ENCODE results near the gene PRPF18.
"Not testable (repeated sequence)": the region's sequence is repeated elsewhere in the genome, so short reads cannot be mapped to it uniquely, and the experiment has no call there.

The PRPF18 gene, protein sequence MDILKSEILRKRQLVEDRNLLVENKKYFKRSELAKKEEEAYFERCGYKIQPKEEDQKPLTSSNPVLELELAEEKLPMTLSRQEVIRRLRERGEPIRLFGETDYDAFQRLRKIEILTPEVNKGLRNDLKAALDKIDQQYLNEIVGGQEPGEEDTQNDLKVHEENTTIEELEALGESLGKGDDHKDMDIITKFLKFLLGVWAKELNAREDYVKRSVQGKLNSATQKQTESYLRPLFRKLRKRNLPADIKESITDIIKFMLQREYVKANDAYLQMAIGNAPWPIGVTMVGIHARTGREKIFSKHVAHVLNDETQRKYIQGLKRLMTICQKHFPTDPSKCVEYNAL

GRCh38 chr10:13586676-13587355 lies at the start of gene PRPF18:
TSS of gene PRPF18 (plus strand) at chr10:13586965. CDS start at chr10:13587087, 122 bp downstream.
- peak; percentile 93 for DNase-seq

DNA sequence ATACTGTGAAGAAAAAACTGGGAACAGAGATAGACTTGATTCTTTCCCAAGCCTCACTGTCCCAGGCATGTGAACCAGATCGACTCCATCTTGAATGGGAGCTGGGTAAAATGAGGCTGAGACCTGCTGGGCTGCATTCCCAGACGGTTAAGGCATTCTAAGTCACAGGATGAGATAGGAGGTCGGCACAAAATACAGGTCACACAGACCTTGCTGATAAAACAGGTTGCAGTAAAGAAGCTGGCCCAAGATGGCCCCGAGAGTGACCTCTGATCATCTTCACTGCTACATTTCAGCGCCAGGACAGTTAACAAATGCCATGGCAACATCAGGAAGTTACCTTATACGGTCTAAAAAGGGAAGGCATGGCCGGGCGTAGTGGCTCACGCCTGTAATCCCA lies 48.8 kb upstream of the PRPF18 start:
- not testable (repeated sequence) for DNase-seq

- no peak for DNase-seq
Measured at GRCh38 chr10:13542533-13542932, 44.2 kb upstream of the PRPF18 start.

GRCh38 chr10:13550802-13551201 lies 36.0 kb upstream of the PRPF18 start:
- DNase-seq: no peak

DNA sequence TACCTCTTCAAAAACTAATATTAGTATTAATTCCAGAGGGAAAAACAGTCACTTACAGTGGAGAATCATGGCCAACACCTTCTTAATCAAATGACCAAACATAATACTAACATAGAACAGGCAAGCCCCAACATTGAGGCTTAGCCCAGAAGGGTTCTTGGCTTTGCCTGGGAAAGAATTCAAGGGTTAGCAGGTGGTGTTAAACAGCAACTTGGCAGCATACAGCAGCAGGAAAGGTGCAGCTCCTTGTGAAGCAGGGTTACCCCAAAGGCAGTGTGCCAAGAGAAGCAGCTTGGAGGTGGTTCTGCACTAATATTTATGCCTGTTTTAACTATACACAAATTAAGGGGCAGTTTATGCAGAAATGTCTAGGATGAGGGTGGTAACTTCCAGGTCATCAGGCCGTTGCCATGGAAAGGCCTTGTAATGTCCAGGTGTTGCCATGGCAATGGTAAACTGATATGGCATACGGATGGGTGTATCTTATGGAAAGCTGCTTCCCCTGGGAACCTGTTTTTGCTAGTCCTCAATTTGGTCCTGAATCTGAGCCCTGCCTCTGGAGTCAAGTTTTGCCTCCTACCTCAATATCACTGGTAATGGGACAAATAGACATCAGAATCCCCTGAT lies 30.8 kb upstream of the PRPF18 start:
- DNase-seq: no peak

DNA sequence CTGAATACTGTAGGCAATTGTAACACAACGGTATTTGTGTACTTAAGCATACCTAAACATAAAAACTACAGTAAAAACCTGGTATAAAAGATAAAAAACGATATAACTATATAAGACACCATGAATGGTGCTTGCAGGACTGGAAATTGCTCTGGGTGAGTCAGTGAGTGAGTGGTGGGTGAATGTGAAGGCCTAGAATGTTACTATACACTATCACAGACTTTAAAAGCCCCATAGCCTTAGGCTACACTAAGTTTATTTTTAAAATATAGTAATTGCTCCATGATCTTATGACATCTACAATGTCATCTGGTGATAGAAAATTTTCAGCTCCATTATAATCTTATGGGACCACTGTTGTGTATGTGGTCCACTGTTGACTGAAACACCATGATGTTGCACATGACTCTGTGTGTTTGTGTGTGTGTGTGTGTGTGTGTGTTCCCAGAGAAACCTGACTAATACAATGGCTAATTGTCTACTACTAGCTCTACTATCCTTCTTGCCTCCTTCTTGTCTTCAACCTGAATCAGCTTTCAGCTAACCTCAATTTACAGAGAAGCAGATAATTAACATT lies 27.6 kb upstream of the PRPF18 start:
- no peak for DNase-seq

DNA sequence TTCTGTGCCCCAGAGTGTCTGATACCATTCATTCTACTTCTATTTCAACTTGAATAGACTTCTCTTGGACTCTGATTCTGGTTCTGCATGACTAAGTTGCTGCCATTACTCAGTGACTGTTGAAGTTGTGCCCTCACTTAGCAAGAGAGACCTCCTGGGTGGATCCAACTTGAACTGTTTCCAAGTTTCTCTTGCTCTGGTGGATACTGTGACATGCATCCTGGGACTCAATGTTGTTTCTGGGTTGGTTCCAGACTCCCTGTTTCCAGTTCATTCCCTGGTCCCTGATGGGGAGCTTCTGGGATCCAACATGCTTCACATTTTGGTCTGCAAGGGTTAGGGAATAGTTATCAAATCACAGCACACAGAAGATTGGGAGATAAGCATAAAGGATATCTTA lies 26.2 kb upstream of the PRPF18 start:
- DNase-seq: no peak

DNA sequence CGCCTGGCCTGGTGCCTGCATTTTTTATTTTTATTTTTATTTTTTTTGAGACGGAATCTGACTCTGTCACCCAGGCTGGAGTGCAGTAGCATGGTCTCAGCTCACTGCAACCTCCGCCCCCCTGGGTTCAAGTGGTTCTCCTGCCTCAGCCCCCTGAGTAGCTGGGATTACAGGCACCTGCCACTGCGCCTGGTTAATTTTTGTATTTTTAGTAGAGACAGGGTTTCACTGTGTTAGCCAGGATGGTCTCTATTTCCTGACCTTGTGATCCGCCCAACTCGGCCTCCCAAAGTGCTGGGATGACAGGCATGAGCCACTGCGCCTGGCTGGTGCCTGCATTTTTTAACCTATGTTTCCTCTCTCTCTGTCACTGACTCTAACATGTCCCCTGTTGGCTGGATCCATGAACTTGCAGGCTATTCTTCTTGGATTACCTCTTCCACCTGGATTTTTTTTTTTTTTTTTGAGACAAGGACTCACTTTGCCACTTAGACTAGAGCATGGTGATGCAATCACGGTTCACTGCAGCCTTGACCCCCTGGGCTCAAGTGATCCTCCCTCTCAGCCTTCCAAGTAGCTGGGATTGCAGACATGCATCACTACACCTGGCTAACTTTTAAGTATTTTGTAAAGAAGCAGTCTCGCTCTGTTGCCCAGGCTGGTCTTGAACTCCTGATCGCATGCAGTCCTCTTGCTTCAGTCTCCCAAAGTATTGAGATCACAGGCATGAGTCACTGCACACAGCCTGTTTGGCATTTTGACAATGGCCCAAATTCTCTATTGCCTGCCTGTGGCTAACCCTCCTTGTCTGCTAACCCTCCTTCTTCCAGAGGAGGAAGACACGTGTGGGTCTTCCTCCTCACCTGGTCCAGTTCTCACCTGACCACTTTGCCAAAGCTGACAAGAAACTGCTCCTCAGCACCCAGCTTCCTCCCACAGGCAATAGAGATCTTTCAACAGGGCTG lies 23.0 kb upstream of the PRPF18 start:
- DNase-seq: no peak

GRCh38 chr10:13564576-13564975 lies 22.2 kb upstream of the PRPF18 start:
- DNase-seq: no peak

- DNase-seq: no peak
Measured at GRCh38 chr10:13567030-13567429, 19.7 kb upstream of the PRPF18 start.

DNA sequence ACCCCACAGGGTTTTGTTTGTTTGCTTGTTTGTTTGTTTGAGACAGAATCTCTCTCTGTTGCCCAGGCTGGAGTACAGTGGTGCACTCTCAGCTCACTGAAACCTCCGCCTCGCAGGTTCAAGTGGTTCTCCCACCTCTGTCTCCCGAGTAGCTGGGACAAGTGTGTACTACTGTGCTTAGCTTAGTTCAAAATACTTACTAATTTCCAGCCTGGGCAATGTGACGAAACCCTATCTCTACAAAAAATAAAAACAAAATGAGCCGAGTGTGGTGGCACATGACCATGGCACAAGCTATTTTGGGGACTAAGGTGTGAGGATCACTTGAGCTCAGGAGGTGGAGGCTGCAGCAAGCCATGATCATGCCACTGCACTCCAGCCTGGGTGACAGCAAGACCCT lies 15.2 kb upstream of the PRPF18 start:
- DNase-seq: no peak

- DNase-seq: no peak
Measured at GRCh38 chr10:13573960-13574359, 12.8 kb upstream of the PRPF18 start.

- DNase-seq: no peak
Measured at GRCh38 chr10:13585195-13585751, 1.5 kb upstream of the PRPF18 start.

DNA sequence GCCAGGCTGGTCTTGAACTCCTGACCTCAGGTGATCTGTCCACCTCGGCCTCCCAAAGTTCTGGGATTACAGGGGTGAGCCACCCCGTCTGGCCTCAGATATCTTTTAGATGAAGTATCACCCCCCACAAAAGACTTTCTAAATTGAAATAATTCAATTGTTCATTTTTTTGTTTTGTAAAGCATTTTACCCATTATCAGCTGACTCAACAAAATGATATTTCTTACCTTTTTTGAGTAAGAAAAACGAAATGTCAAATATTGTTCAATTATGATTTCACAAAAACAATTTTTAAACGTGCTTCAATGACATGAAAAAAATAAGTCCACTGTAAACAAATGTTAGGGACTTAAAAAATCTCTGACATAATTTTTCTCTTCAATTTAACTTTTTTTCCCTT lies 822 bp upstream of the PRPF18 start:
- DNase-seq: no peak

- DNase-seq: peak; percentile 19
Measured at GRCh38 chr10:13587391-13587790, 626 bp downstream of the PRPF18 start.

- DNase-seq: no peak
Measured at GRCh38 chr10:13589316-13589715, 2.6 kb downstream of the PRPF18 start.

DNA sequence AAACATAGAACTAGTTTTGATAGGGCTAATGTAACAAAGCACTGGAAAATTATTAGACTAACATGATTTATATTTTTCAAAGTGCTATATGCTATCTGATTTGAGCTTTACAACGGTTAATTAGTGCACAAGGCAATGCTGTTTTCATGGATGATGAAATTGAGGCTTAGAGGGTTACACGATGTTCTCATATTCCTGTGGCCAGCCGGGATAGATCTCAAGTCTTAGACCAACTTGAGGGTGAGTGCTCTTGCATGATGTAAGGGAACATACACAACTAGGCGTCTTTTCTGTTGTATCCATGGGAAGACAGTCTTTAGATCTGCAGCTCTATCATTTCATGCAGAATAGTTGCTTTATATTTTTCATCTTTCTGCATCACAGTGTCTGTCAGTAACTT lies 4.1 kb downstream of the PRPF18 start:
- no peak for DNase-seq

DNA sequence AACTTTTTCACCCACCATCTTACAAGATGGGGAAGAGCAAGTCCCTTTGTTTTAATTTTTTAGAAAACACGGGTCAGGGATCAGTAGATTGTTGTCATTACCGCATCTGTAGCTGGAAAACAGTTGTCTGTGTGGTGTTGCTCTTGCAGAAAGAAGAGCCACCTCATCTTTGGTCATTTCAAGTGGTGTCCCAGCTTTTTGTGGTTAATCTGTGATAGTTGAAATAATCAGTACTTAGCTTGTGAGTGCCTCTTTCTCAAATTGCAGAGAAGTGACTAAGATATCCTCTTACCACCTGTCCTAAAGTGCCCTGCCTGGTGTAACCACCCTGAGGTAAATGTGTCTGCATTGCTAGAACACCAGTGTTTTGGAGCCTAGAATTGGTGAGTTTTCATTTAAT lies 5.5 kb downstream of the PRPF18 start:
- DNase-seq: no peak

DNA sequence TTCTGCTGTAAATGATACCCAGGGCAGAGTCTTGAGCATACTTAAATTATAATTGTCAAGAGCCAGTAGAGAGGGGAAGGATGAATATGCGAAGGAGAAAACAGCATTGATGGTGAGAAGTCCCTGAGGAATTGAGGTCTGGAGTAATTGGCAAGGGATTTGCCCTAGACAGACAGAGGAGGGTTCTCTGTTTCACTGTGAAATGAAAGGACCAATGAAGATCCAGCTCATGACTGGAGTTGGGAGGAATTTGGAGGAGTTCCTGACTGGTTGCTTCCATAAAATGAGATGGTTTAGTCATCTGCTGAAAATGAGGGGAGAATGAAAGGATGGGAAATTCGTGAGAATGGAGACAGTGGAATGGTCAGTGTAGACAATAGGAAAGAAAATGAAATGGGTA lies 6.8 kb downstream of the PRPF18 start:
- no peak for DNase-seq

DNA sequence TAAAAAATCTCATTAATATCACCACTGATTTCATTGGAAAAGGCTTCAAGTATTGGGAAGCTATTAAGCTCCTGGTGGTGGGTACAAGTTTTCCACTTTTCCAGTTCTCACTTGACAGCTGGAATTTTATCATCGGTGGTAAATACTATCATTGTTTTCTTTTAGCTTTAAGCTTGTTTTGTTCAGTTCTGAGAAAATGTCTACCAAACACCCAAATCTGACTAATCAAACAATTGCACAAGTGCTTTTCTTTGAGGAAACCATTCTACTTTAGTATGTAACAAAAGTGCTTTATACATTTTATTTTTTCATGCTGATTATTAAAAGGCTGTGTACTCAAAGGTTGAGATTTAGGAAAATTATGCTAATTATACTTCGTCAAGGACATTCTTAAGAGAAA lies 7.9 kb downstream of the PRPF18 start:
- no peak for DNase-seq

- no peak for DNase-seq
Measured at GRCh38 chr10:13597909-13598308, 11.1 kb downstream of the PRPF18 start.

GRCh38 chr10:13604357-13605040 lies 17.7 kb downstream of the PRPF18 start:
- DNase-seq: no peak

Measured in right hindlimb (tissue), 1 donor.